PC-3 (cell line): ENCODE results near the gene KRI1. TPM values are rescaled to one million over a fixed set of nuclear protein-coding genes. Genes with fewer than 3 reads are reported as not detected.

Experiments
- ATAC-seq: fragments of 200-7000 bp; cut with Tn5 transposase; 2 replicates; pipeline ENCODE4 v1.9.1; 2020; ENCODE audit warnings: mild to moderate bottlenecking, moderate library complexity
- BruUV-seq: library from RNA; stranded (reverse); fragments of 400-500 nt; replicated peaks from 2 replicates; lab custom pipeline; 2021; lab: Mats Ljungman, UMichigan
- CTCF ChIA-PET: fragments of 300-600 bp; sonication (Branson Sonifier 250); formaldehyde crosslinking; loops from one replicate; lab custom pipeline; 2022; ENCODE audit warnings: antibody characterized with exemption; lab: Charles Lee
- POLR2A ChIA-PET: fragments of 300-600 bp; sonication (Branson Sonifier 250); formaldehyde crosslinking; loops from one replicate; lab custom pipeline; 2022; ENCODE audit warnings: antibody characterized with exemption; ENCODE audit not compliant: unreplicated experiment; lab: Charles Lee
- DNase-seq: peaks from one replicate; pipeline ENCODE4 v3.0.0-alpha.2; 2015
- H2AFZ ChIP-seq: fragments of 300-600 bp; sonication (generic); 2 replicates; pipeline ENCODE4 v1.6.0; 2016; ENCODE audit warnings: antibody characterized with exemption, low read length
- H3F3A ChIP-seq: fragments of 300-600 bp; sonication (generic); one replicate; pipeline ENCODE4 v1.6.0; 2017; ENCODE audit warnings: antibody characterized with exemption, low read length, control low read depth, mild to moderate bottlenecking; ENCODE audit not compliant: unreplicated experiment
- H3K27ac ChIP-seq: fragments of 300-600 bp; sonication (generic); 2 replicates; pipeline ENCODE4 v1.5.1; 2016; ENCODE audit warnings: mild to moderate bottlenecking, low read length
- H3K27me3 ChIP-seq: fragments of 300-600 bp; sonication (generic); 2 replicates; pipeline ENCODE4 v1.6.1; 2016; ENCODE audit warnings: low read length, mixed read lengths
- H3K36me3 ChIP-seq: fragments of 300-600 bp; sonication (generic); 2 replicates; pipeline ENCODE4 v1.6.1; 2016; ENCODE audit warnings: low read depth, mixed run types, low read length, mixed read lengths
- H3K4me1 ChIP-seq: fragments of 300-600 bp; sonication (generic); 2 replicates; pipeline ENCODE4 v1.5.1; 2016; ENCODE audit warnings: low read length; ENCODE audit not compliant: insufficient read depth
- H3K4me2 ChIP-seq: fragments of 300-600 bp; sonication (generic); 2 replicates; pipeline ENCODE4 v1.6.0; 2016; ENCODE audit warnings: low read length
- H3K4me3 ChIP-seq: fragments of 300-600 bp; sonication (generic); 2 replicates; pipeline ENCODE4 v1.5.1; 2016; ENCODE audit warnings: mild to moderate bottlenecking, low read length, mixed read lengths
- H3K79me2 ChIP-seq: fragments of 300-600 bp; sonication (generic); 2 replicates; pipeline ENCODE4 v1.6.1; 2017; ENCODE audit warnings: low read length, mixed read lengths
- H3K9ac ChIP-seq: fragments of 300-600 bp; sonication (generic); 2 replicates; pipeline ENCODE4 v1.6.0; 2016; ENCODE audit warnings: mild to moderate bottlenecking, low read length
- H3K9me2 ChIP-seq: fragments of 300-600 bp; sonication (generic); replicated peaks from 2 replicates; pipeline ENCODE4 v1.6.1; 2016; ENCODE audit warnings: mixed run types, low read length, mixed read lengths
- H3K9me3 ChIP-seq: fragments of 300-600 bp; sonication (generic); 2 replicates; pipeline ENCODE4 v1.6.1; 2016; ENCODE audit warnings: low read length, mixed read lengths
- H4K20me1 ChIP-seq: fragments of 300-600 bp; sonication (generic); 2 replicates; pipeline ENCODE4 v1.6.1; 2016; ENCODE audit warnings: low read length, mixed read lengths
- EZH2 ChIP-seq: fragments of 300-600 bp; sonication (generic); IDR thresholded peaks from one replicate; pipeline ENCODE4 v1.6.1; 2017; ENCODE audit warnings: antibody characterized with exemption, mild to moderate bottlenecking, low read length; ENCODE audit not compliant: unreplicated experiment
- EZH2phosphoT487 ChIP-seq: fragments of 300-600 bp; sonication (generic); IDR thresholded peaks from 2 replicates; pipeline ENCODE4 v1.6.1; 2018; ENCODE audit warnings: mild to moderate bottlenecking, antibody characterized with exemption, low read length, borderline replicate concordance
- intact Hi-C: fragments of 100-400 bp; cut with micrococcal nuclease; formaldehyde crosslinking; loops from 2 replicates; pipeline ENCODE4 v1.9.0; 2023
- total RNA-seq: library from RNA; depleted of rRNA; stranded (reverse); fragments of >200 nt; gene quantifications from 2 replicates; pipeline ENCODE4 v1.2.3, GENCODE V29; 2014
- TF ChIP-seq, protein P1 (sequence below): fragments of 300-600 bp; sonication (generic); conservative IDR thresholded peaks from 2 replicates; pipeline ENCODE4 v1.5.1; 2017; ENCODE audit warnings: antibody characterized with exemption, low read depth, mild to moderate bottlenecking, low read length

The KRI1 gene
- total RNA-seq, 1 experiment from 2014 or later: 72.6 TPM

DNA sequence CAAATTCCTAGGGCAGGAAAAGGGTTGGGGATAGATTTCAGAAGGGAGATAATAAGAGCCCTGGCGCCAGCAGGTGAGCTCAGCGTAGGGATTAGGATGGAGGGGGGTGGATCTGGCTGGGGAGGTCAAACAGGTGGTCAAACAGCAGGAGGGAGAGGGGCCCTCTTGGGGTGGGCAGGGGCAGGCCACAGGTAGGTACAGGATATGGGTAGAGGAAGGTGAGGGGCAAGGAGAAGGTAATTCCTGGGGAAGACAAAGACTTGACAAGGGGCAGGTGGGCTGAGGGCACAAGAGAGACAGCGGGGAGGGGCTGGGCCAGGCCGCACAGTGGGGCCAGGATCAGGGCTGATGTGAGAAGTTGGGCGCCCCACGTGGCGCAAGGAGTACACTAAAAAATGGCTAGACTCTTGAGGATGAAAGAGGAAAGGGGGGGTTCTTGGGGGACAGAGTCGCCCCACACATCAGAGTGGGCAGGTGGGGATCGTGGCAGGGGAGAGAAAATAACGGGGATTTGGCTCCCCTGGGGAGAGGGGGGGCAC lies 713 bp downstream of the KRI1 start:
- peak overlapping the region; percentile 70 for H2AFZ ChIP-seq
- DNase-seq: peak; percentile 35
- CTCF ChIA-PET: interaction anchor here (0.5 kb wide), 1 partner anchor 104 kb away, joined by 5 read pairs; no protein-coding TSS in a partner anchor

DNA sequence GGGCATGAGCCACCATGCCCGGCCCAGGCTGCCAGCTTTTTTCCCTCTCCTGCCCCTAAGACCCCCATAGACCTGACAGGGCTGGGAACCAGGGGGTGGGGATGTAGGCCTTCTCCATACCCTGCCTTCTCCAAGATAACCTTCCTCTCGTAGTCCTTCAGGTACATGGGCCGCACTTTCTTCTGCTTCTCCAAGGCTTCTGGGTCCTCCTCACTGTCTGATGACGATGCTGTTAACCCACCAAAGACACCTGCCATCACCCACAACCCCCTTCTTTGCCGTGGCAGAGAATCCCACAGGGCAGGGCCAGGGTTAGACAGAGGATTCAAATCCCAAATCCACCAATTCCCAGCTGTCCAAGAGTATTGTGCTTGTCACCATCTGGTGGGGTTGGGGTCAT lies 3.2 kb downstream of the KRI1 start:
- no peak for TF ChIP-seq EZH2
- TF ChIP-seq, protein P1, sequence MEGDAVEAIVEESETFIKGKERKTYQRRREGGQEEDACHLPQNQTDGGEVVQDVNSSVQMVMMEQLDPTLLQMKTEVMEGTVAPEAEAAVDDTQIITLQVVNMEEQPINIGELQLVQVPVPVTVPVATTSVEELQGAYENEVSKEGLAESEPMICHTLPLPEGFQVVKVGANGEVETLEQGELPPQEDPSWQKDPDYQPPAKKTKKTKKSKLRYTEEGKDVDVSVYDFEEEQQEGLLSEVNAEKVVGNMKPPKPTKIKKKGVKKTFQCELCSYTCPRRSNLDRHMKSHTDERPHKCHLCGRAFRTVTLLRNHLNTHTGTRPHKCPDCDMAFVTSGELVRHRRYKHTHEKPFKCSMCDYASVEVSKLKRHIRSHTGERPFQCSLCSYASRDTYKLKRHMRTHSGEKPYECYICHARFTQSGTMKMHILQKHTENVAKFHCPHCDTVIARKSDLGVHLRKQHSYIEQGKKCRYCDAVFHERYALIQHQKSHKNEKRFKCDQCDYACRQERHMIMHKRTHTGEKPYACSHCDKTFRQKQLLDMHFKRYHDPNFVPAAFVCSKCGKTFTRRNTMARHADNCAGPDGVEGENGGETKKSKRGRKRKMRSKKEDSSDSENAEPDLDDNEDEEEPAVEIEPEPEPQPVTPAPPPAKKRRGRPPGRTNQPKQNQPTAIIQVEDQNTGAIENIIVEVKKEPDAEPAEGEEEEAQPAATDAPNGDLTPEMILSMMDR: no peak
- TF ChIP-seq EZH2phosphoT487: no peak
- Histone ChIP-seq H3K27ac (no peak overlapping the region), H3K9me2 (no peaks in the 10 kb centered on the region), H3K4me1 (peaks cover 17% of the 10 kb centered on the region), H2AFZ (no peak overlapping the region), H3K4me2 (no peak overlapping the region), H3K36me3 (peaks cover 27% of the 10 kb centered on the region), H4K20me1 (no peaks in the 10 kb centered on the region), H3K9ac (no peak overlapping the region), H3K79me2 (peaks cover 22% of the 10 kb centered on the region), H3K27me3 (no peaks in the 10 kb centered on the region), H3K4me3 (no peak overlapping the region), H3F3A (no peaks in the 10 kb centered on the region), H3K9me3 (no peaks in the 10 kb centered on the region)
- POLR2A ChIA-PET: no interaction called here
- intact Hi-C loops: no loop called here
- TSS peak; percentile 6 for BruUV-seq
- ATAC-seq: no peak
- CTCF ChIA-PET: no interaction called here
- DNase-seq: no peak

More for the DNA sequence above, 713 bp downstream of the KRI1 start:
- Histone ChIP-seq H3K36me3 (peaks cover 11% of the 10 kb centered on the region; the same call in 1 of the 2 replicates), H3K4me3 (peak overlapping the region; percentile 79), H3F3A (no peaks in the 10 kb centered on the region), H3K9me2 (no peaks in the 10 kb centered on the region), H4K20me1 (no peaks in the 10 kb centered on the region), H3K9ac (peak overlapping the region; percentile 91), H3K9me3 (no peaks in the 10 kb centered on the region), H3K79me2 (peaks cover 29% of the 10 kb centered on the region), H3K27me3 (no peaks in the 10 kb centered on the region), H3K27ac (peak overlapping the region; percentile 15; the same call in 1 of the 2 replicates), H3K4me1 (peaks cover 32% of the 10 kb centered on the region), H3K4me2 (peak overlapping the region; percentile 85)
- POLR2A ChIA-PET: no interaction called here
- TF ChIP-seq EZH2phosphoT487: no peak
- TF ChIP-seq, protein P1: peak; percentile 56
- BruUV-seq: no TSS peak
- peak; percentile 2; the same call in 1 of the 2 replicates for ATAC-seq
- intact Hi-C loops: no loop called here

DNA sequence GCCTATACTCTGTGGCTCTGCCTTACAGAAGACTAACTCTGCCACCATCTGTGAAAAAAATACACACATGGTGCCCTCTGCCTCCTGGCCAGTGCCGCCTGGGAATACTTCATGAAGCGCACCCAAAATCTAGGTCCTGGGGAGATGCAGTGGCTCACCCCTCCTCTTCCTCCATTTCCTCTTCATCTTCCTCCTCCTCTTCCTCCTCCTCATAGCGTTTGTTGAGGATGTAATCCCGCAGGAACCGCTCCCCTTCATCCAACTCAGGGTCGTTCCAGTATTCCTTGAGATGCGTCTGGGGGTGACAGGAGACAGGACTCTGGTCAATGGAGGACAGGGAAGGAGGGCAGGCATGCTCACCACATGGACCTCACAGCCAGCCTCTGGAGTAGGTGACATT lies 5.7 kb downstream of the KRI1 start:
- Histone ChIP-seq H3F3A (no peaks in the 10 kb centered on the region), H3K4me3 (no peak overlapping the region), H4K20me1 (no peaks in the 10 kb centered on the region), H3K4me1 (peaks cover 7% of the 10 kb centered on the region), H3K27ac (no peak overlapping the region), H3K9me2 (no peaks in the 10 kb centered on the region), H2AFZ (no peak overlapping the region), H3K27me3 (no peaks in the 10 kb centered on the region), H3K4me2 (no peak overlapping the region), H3K9me3 (no peaks in the 10 kb centered on the region), H3K9ac (no peak overlapping the region), H3K36me3 (peaks cover 31% of the 10 kb centered on the region), H3K79me2 (peaks cover 11% of the 10 kb centered on the region)
- DNase-seq: no peak
- intact Hi-C loops: no loop called here
- no peak for ATAC-seq
- TF ChIP-seq, protein P1: no peak
- TF ChIP-seq EZH2phosphoT487 (no peak), EZH2 (no peak)
- BruUV-seq: no TSS peak
- CTCF ChIA-PET: no interaction called here
- POLR2A ChIA-PET: no interaction called here
